HG02970 (cell line): Measurements from ENCODE around the gene OR4D10.

ENCODE experiments used
- ATAC-seq: cut with Tn5 transposase; IDR thresholded peaks from one replicate; pipeline ENCODE4 v1.9.1; 2021; ENCODE audit warnings: mild to moderate bottlenecking, moderate library complexity, moderate number of reproducible peaks; ENCODE audit not compliant: unreplicated experiment, low FRiP score

The OR4D10 gene

DNA sequence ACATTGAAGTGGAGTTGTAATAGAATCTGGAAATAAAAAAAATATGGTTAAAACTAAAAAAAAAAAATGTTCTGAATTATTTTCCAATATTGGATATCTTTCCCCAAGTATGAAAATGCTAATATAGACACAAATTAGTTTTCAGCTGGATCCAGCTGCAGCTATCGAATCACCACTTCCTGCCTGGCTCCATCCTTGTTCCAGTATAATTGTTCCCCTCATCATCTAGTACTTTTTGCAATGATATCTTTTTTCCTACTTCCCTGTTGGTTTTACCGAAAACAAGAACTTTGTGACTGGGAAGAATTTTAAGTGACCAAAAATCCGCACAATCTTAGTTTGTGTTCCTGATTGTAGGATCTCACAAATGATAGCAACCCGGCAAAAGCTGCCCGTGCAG is 47.6 kb downstream of the OR4D10 start:
- no peak for ATAC-seq

DNA sequence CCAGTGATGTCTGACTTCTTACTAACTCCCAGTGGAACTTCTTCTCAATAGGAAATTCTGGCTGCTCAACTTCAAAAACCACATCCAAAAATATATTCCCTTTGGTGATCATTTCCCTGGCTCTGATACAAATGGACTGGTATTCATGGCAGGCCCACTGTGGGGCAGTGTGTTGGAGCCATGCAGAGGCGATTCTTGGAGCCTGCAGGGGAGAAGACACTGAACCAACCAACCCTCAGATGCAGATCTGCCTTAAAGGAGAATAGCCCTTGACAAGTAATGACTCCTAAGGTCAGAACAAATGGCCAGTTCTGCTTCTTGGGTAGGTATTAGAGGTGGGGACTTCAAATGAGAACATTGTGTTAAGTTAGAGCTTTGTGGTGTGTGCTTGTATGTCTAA is 50.4 kb downstream of the OR4D10 start:
- no peak for ATAC-seq

DNA sequence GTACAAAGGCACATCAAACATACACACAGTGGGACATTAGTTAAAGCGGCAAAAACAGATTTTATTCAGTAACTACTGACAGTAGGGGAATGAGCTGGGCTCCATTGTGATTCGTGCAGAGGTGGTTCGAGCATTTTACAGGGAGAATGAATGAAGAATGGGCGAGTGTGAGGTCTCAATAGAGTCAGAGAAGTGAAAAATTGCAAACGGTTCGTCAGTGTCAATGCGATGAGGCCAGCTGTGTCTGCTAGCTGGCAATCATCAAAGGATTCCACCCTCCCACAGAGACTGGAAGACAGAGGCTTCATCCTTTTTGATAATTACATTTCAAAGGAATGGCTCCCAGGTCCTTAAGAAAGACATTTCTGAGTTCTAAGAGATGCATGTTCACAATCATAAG is 55.6 kb downstream of the OR4D10 start:
- ATAC-seq = no peak
